HG03060 (cell line): ENCODE results near the gene DHRSX.
"Not testable (repeated sequence)": the region's sequence is repeated elsewhere in the genome, so short reads cannot be mapped to it uniquely, and the experiment has no call there.

ENCODE experiments used
- ATAC-seq: cut with Tn5 transposase; IDR thresholded peaks from one replicate; pipeline ENCODE4 v1.9.1; 2021; ENCODE audit warnings: low read depth, moderate number of reproducible peaks; ENCODE audit not compliant: unreplicated experiment

Gene DHRSX

GRCh38 chrX:2479420-2479780 is 21.4 kb downstream of the DHRSX start:
- ATAC-seq = no peak

DNA sequence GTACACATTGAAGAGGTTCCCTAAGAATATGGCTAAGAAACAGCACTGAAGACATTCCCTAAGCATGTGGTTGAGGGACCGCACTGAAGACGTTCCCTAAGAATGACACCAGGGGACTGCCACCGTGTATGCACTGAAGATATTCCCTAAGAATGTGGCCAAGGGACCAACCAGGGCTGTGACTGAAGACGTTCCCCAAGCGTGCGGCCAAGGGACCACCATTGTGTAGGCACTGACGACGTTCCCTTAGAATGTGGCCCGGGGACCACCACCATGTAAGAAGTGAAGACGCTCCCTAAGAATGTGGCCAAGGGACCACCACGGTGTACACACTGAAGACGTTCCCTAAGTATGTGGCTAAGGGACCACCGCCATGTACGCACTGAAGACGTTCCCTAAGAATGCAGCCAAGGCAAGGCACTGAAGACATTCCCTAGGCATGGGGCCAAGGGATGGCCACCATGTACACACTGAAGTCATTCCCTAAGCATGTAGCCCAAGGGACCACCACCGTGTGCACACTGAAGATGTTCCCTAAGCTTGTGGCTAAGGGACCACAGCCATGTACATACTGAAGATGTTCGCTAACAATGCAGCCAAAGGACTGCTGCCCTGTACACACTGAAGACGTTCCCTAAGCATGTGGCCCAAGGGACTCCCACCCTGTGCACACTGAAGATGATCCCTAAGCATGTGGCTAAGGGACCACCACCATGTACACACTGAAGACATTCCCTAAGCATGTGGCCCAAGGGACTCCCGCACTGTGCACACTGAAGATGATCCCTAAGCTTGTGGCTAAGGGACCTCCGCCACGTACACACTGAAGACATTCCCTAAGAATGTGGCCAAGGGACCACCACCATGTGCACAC is 22.0 kb downstream of the DHRSX start:
- ATAC-seq = no peak

DNA sequence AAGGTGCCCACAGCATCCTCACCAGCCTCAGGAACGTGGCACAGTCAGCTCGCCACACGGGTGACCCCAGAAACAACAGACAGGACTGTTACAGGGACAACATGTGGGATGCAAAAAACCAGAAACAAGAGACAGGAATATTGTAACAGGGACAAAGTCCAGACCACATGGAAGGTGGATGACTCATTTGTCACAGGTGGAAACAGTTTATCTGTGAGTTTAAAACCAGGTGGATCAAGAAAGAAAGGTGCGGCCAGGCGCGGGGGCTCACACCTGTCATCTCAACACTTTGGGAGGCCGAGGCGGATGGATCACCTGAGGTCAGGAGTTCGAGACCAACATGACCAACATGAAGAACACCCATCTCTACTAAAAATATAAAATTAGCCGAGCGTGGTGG is 23.5 kb downstream of the DHRSX start:
- not testable (repeated sequence) for ATAC-seq

- no peak for ATAC-seq
These were observed 25.6 kb downstream of the DHRSX start for GRCh38 chrX:2474963-2475726.

DNA sequence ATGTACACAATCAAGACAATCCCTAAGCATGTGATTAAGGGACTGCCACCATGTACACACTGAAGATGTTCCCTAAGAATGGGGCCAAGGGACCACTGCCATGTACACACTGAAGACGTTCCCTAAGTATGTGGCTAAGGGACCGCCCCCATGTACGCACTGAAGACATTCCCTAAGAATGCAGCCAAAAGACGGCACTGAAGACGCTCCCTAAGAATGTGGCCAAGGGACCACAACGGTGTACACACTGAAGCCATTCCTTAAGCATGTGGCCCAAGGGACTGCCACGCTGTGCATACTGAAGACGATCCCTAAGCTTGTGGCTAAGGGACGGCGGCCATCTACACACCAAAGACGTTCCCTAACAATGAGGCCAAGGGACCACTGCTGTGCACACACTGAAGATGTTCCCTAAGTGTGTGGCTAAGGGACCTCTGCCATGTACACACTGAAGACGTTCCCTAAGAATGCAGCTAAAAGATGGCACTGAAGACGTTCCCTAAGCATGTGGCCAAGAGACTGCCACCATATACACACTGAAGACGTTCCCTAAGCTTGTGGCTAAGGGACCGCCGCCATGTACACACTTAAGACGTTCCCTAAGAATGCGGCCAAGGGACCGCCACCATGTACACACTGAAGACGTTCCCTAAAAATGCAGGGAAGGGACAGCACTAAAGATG is 26.4 kb downstream of the DHRSX start:
- no peak for ATAC-seq

GRCh38 chrX:2473064-2473463 is 27.7 kb downstream of the DHRSX start:
- ATAC-seq = not testable (repeated sequence)

DNA sequence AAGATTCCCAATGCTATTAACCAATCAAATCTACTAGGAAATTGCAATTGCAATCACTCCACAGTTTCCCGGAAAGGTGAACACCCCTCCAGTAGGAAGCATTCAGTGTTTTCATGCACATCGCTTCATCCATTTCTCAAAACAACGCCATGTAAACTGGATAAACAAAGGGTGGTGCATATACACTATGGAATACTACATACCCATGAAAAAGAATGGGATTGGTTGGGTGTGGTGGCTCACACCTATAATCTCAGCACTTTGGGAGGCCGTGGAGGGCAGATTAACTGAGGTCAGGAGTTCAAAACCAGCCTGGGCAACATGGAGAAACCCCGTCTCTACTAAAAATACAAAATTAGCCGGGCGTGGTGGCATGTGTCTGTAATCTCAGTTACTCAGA is 29.1 kb downstream of the DHRSX start:
- no peak for ATAC-seq

DNA sequence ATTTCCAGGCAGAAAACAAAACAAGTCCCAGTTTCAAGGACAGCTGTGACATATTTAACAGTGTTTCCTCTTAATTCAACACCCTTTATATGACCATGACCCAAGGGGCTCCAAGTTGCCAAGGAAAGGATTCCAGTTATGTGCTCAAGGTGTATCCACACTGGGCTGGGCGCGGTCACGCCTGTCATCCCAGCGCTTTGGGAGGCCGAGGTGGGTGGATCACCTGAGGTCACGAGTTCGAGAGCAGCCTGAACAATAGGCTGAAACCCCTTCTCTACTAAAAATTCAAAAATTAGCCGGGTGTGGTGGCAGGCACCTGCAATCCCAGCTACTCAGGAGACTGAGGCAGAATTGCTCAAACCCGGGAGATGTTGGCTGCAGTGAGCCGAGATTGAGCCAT is 29.6 kb downstream of the DHRSX start:
- not testable (repeated sequence) for ATAC-seq

DNA sequence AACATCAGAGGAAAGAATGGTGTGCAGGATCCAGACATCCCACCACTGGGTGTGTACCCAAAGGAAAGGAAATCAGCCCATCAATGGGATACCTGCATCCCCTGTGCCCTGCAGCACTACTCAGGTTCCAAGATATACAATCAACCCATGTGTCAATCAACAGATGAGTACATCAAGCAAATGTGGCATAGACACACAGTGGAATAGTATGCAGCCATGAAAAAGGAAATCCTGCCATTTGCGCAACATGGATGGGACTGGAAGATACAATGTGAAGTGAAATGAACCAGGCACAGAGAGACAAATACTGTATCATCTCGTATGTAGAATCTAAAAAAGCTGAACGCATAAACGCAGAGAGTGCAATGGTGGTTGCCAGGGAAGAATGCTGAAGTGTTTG is 30.9 kb downstream of the DHRSX start:
- not testable (repeated sequence) for ATAC-seq

- no peak for ATAC-seq
These were observed 31.5 kb downstream of the DHRSX start for GRCh38 chrX:2469196-2469685.

DNA sequence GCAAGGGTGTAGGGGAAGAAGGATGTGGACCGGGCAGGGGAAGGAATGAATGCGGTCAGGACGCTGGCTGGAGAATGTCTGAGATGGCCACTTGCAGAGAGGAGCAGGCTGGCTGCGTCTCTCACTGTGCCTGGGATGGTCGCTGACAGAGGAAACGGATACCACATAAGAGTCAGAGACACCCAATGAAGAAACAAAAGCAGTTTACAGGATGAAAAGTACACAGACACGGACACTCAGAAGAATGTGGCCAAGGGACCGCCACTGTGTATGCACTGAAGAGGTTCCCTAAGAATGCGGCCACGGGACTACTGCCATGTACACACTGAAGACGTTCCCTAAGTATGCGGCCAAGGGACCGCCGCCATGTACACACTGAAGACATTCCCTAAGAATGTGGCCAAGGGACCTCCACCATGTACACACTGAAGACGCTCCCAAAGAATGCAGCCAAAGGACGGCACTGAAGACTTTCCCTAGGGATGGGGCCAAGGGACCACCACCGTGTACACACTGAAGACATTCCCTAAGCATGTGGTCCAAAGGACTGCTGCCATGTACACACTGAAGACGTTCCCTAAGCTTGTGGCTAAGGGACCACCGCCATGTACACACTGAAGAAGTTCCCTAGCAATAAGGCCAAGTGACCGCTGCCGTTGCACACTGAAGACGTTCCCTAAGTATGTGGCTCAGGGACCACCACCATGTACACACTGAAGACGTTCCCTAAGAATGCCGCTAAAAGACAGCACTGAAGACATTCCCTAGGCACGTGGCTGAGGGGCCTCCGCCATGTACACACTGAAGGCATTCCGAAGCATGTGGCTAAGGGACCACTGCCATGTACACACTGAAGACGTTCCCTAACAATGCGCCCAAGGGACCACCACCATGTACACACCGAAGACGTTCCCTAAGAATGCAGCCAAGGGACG is 32.2 kb downstream of the DHRSX start:
- no peak for ATAC-seq

- no peak for ATAC-seq
These were observed 33.7 kb downstream of the DHRSX start for GRCh38 chrX:2466876-2467656.

GRCh38 chrX:2464677-2465166 is 36.1 kb downstream of the DHRSX start:
- no peak for ATAC-seq

DNA sequence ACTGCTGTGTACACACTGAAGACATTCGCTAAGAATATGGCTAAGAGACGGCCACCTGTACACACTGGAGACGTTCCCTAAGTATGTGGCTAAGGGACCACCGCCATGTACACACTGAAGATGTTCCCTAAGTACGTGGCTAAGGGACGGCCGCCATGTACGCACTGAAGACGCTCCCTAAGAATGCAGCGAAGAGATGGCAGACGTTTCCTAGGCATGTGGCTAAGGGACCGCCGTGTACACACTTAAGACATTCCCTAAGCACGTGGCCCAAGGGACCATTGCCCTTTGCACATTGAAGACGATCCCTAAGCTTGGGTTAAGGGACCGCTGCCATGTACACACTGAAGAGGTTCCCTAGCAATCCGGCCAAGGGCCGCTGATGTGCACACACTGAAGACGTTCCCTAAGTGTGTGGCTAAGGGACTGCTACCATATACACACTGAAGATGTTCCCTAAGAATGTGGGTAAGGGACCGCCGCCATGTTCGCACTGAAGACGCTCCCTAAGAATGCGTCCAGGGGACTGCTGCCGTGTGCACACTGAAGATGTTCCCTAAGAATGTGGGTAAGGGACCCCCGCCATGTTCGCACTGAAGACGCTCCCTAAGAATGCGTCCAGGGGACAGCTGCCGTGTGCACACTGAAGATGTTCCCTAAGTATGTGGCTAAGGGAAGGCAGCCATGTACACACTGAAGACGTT is 36.7 kb downstream of the DHRSX start:
- ATAC-seq = no peak

DNA sequence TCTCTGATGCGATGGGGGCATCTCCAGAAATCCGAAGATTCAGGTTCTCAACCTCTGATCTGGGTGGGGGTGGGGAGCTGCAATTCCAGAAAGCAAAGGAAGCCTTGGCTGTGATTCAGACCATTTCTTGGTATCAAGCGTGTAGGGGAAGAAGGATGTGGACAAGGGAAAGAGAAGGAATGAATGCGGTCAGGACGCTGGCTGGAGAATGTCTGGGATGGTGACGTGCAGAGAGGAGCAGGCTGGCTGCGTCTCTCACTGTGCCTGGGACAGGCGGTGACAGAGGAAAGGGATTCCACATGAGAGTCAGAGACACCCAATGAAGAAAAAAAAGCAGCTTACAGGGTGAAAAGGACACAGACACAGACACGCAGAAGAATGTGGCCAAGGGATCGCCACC is 37.3 kb downstream of the DHRSX start:
- not testable (repeated sequence) for ATAC-seq

DNA sequence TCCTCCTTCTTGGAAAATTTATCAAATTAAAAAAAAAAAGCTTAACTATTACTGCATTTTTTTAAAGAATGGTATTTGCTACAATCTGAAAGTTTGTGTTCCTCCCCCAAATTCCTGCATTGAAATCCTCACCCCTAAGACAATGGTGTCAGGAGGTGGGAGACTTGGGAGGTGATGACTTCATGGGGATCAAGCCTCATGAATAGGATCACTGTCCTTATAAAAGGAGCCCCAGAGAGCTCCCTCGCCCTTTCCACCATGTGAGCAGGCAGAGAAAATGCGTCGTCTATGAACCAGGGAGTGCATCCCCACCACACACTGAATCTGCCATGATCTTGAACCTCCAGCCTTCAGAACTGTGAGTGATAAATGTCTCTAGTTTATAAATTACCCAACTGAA is 38.0 kb downstream of the DHRSX start:
- no peak for ATAC-seq

GRCh38 chrX:2462074-2462473 is 38.7 kb downstream of the DHRSX start:
- ATAC-seq = no peak

DNA sequence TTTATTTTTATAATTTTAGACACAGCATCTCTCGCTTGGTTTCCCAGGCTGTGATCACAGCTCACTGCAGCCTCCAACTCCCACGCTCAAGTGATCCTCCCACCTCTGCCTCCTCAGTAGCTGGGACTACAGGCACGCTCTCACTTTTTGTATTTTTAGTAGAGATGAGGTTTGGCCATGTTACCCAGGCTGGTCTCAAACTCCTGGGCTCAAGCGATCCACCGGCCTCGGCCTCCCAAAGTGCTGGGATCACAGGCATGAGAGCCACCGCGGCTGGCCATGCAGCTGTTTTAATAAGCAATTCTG is 39.1 kb downstream of the DHRSX start:
- no peak for ATAC-seq
